ENCODE data around the gene CORO2A.
A peak's percentile ranks its signal among the peaks of the same experiment; 100 is the strongest.

Gene CORO2A

GRCh38 chr9:98192503-98193335 is at the start of gene CORO2A:
TSS of gene CORO2A (minus strand) at chr9:98192637. CDS start at chr9:98157660, 34,977 bp downstream.
- peak; percentile 92 for DNase-seq (ENCODE audit: low spot score)
- in situ Hi-C loops (cut with MboI; ENCODE audit: low sequenced_read_pairs, unreplicated experiment): no loop called here
- peak; percentile 15 for TF ChIP-seq CTCF (IDR thresholded peaks at IDR 0.05; ENCODE audit: borderline replicate concordance, control extremely low read depth, extremely low read depth, insufficient read depth, missing control alignments)

- in situ Hi-C loops (cut with MboI; ENCODE audit: low sequenced_read_pairs, unreplicated experiment): no loop called here
- no peak for TF ChIP-seq CTCF (IDR thresholded peaks at IDR 0.05; ENCODE audit: borderline replicate concordance, control extremely low read depth, extremely low read depth, insufficient read depth, missing control alignments)
- DNase-seq (ENCODE audit: low spot score): no peak
Observed at GRCh38 chr9:98241357-98242300, 49.2 kb upstream of the CORO2A start.

- in situ Hi-C loops (cut with MboI; ENCODE audit: low sequenced_read_pairs, unreplicated experiment): no loop called here
Observed at GRCh38 chr9:98240475-98240874, 48.0 kb upstream of the CORO2A start.

GRCh38 chr9:98236901-98237487 is 44.6 kb upstream of the CORO2A start:
- DNase-seq (ENCODE audit: low spot score): no peak
- in situ Hi-C loops (cut with MboI; ENCODE audit: low sequenced_read_pairs, unreplicated experiment): no loop called here

More at GRCh38 chr9:98240475-98240874, 48.0 kb upstream of the CORO2A start:
- no peak for TF ChIP-seq CTCF (IDR thresholded peaks at IDR 0.05; ENCODE audit: borderline replicate concordance, control extremely low read depth, extremely low read depth, insufficient read depth, missing control alignments)
- DNase-seq (ENCODE audit: low spot score): no peak

GRCh38 chr9:98235126-98235525 is 42.7 kb upstream of the CORO2A start:
- DNase-seq (ENCODE audit: low spot score): no peak
- in situ Hi-C loops (cut with MboI; ENCODE audit: low sequenced_read_pairs, unreplicated experiment): no loop called here
- no peak for TF ChIP-seq CTCF (IDR thresholded peaks at IDR 0.05; ENCODE audit: borderline replicate concordance, control extremely low read depth, extremely low read depth, insufficient read depth, missing control alignments)

More at GRCh38 chr9:98236901-98237487, 44.6 kb upstream of the CORO2A start:
- no peak for TF ChIP-seq CTCF (IDR thresholded peaks at IDR 0.05; ENCODE audit: borderline replicate concordance, control extremely low read depth, extremely low read depth, insufficient read depth, missing control alignments)

- in situ Hi-C loops (cut with MboI; ENCODE audit: low sequenced_read_pairs, unreplicated experiment): no loop called here
- no peak for DNase-seq (ENCODE audit: low spot score)
- no peak for TF ChIP-seq CTCF (IDR thresholded peaks at IDR 0.05; ENCODE audit: borderline replicate concordance, control extremely low read depth, extremely low read depth, insufficient read depth, missing control alignments)
Observed at GRCh38 chr9:98234245-98234825, 41.9 kb upstream of the CORO2A start.

All from GM13976 (cell line).